Sigmoid colon (tissue), 4 donors: Measurements from ENCODE around the gene LAMP1.

ENCODE experiments used
- CTCF ChIP-seq, 4 experiments: fragments of 450-650 bp in 3 of 4; fragments of 200-600 bp in 1 of 4; IDR thresholded peaks; one replicate each; pipeline ENCODE4 v1.5.1; 2016 to 2019; ENCODE audit warnings: antibody characterized with exemption in 4 of 4, mild to moderate bottlenecking in 3 of 4, moderate library complexity in 2 of 4
- EP300 ChIP-seq, 4 donors: sonication (generic); formaldehyde crosslinking; IDR thresholded peaks; one replicate each; pipeline ENCODE4 v1.6.1; 2017; ENCODE audit warnings: antibody characterized with exemption in 4 of 4
- POLR2A ChIP-seq, 2 donors: fragments of 450-650 bp; IDR thresholded peaks; one replicate each; pipeline ENCODE4 v1.6.1; 2016; ENCODE audit warnings: antibody characterized with exemption in 2 of 2, mild to moderate bottlenecking in 2 of 2, moderate library complexity in 2 of 2
- POLR2AphosphoS5 ChIP-seq, 4 donors: sonication (generic); formaldehyde crosslinking; IDR thresholded peaks; one replicate each; pipeline ENCODE4 v1.6.1; 2017; ENCODE audit warnings: antibody characterized with exemption in 4 of 4

DNA sequence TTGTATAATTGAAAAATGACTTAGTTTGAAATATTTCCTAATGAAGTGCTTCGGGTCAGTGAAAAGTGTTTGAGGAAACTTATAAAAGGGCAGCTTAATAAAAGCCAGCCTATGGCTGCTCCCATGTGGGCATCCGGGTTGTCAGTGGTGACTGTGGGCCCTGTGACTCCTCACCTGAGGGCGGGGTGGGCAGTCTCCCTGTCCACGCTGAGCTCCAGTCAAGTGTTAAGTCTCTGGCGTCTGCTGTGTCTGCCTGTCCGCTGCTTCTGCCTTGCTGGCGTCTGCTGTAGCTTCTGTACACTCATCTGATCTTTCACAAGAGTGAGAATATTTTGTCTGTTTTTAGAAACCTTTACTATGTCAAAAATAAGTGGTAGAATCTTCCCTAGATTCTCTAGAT, 7.1 kb downstream of the LAMP1 start:
- TF ChIP-seq POLR2A (IDR thresholded peaks at IDR 0.05) (no peak), CTCF (IDR thresholded peaks at IDR 0.05) (no peak), POLR2AphosphoS5 (IDR thresholded peaks at IDR 0.05) (no peak), EP300 (IDR thresholded peaks at IDR 0.05) (no peak)
